Measurements from ENCODE around the gene MFAP2.

DNA sequence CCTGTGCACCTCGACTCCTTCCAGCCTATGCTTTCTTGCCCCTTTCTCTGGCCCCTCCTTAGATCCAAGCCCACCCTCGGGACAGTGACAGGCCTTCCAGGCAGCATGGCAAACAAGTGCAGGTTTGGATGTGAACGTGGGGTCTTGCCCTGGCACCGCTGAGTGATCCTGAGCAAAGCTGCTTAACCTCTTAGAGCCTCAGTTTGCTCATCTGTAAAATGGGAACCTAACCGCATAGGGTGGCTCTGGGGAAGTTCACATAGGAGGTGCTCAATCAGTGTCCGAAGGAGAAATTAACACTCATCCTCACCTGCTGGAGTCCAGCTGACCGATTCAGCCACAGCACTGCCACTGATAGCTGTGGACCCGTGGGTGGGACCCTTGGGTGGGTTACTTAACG lies 7.2 kb downstream of the MFAP2 start:
- TF ChIP-seq, protein P1, sequence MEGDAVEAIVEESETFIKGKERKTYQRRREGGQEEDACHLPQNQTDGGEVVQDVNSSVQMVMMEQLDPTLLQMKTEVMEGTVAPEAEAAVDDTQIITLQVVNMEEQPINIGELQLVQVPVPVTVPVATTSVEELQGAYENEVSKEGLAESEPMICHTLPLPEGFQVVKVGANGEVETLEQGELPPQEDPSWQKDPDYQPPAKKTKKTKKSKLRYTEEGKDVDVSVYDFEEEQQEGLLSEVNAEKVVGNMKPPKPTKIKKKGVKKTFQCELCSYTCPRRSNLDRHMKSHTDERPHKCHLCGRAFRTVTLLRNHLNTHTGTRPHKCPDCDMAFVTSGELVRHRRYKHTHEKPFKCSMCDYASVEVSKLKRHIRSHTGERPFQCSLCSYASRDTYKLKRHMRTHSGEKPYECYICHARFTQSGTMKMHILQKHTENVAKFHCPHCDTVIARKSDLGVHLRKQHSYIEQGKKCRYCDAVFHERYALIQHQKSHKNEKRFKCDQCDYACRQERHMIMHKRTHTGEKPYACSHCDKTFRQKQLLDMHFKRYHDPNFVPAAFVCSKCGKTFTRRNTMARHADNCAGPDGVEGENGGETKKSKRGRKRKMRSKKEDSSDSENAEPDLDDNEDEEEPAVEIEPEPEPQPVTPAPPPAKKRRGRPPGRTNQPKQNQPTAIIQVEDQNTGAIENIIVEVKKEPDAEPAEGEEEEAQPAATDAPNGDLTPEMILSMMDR (IDR thresholded peaks at IDR 0.05): no peak
- TF ChIP-seq POLR2A (IDR thresholded peaks at IDR 0.05) (no peak), POLR2AphosphoS5 (IDR thresholded peaks at IDR 0.05) (no peak), EP300 (IDR thresholded peaks at IDR 0.05) (no peak)
